Measurements from ENCODE around the gene ZSCAN10. TPM values are rescaled to one million over a fixed set of nuclear protein-coding genes. Genes with fewer than 3 reads are reported as not detected.

ZSCAN10 gene
- total and polyA plus RNA-seq, 9 of the 15 experiments (the other 6 are each of a cell fraction or from before 2014, with no cell fraction given), result 0.22 TPM; not detected in 8

DNA sequence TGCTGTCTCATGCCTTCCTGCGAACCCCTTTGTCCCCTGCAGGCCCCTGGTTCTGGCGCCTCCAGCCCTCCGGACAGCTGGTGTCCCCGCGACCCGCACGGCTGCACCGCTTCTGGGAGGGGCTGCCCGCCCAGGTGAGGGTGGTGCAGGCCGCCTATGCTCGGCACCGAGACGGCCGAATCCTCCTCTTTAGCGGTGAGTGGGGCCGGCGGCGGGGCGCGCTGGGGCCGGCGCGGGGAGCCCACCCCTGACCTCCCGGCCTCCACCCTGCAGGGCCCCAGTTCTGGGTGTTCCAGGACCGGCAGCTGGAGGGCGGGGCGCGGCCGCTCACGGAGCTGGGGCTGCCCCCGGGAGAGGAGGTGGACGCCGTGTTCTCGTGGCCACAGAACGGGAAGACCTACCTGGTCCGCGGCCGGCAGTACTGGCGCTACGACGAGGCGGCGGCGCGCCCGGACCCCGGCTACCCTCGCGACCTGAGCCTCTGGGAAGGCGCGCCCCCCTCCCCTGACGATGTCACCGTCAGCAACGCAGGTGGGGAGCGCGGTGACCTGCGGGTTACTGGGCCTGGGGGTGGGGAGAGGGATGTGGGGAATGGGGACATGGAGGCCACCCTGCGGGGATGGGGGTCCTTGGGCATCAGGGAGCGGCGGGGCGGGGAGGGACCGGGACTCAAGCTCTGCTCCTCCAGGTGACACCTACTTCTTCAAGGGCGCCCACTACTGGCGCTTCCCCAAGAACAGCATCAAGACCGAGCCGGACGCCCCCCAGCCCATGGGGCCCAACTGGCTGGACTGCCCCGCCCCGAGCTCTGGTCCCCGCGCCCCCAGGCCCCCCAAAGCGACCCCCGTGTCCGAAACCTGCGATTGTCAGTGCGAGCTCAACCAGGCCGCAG, 40.7 kb downstream of the ZSCAN10 start (continued):
- TF ChIP-seq HOMEZ (CRISPR knock-in tag; IDR thresholded peaks at IDR 0.05) (no peak), TGIF2 (CRISPR knock-in tag; IDR thresholded peaks at IDR 0.05) (no peak), NUFIP1 (IDR thresholded peaks at IDR 0.05; ENCODE audit: partially characterized antibody) (no peak), POU5F1 (IDR thresholded peaks at IDR 0.05; ENCODE audit: borderline replicate concordance, low read depth, low read length, partially characterized antibody) (no peak), CTCF (IDR thresholded peaks at IDR 0.05 in 2 of 3, conservative IDR thresholded peaks at IDR 0.05 in 1 of 3; ENCODE audit: insufficient read depth in 2 of 3, low read depth in 1 of 3, low read length in 3 of 3) (peak in 2 of 3 experiments; percentile 26 to 41; a peak in 2 of 6 replicates), POLR2A (conservative IDR thresholded peaks at IDR 0.05) (no peak), POLR2H (tag; IDR thresholded peaks at IDR 0.05; ENCODE audit: low read depth) (no peak), ZNF76 (CRISPR knock-in tag; IDR thresholded peaks at IDR 0.05; ENCODE audit: borderline replicate concordance) (no peak), RB1 (IDR thresholded peaks at IDR 0.05; ENCODE audit: low read depth) (0 out of 2 replicates have a peak, but pooled peaks have one; percentile 16), UBTF (IDR thresholded peaks at IDR 0.05; ENCODE audit: borderline replicate concordance in 1 of 2, low read depth in 2 of 2, low read length in 2 of 2) (no peak), STAT5B (CRISPR knock-in tag; IDR thresholded peaks at IDR 0.05) (no peak)
- TF ChIP-seq, protein P1, sequence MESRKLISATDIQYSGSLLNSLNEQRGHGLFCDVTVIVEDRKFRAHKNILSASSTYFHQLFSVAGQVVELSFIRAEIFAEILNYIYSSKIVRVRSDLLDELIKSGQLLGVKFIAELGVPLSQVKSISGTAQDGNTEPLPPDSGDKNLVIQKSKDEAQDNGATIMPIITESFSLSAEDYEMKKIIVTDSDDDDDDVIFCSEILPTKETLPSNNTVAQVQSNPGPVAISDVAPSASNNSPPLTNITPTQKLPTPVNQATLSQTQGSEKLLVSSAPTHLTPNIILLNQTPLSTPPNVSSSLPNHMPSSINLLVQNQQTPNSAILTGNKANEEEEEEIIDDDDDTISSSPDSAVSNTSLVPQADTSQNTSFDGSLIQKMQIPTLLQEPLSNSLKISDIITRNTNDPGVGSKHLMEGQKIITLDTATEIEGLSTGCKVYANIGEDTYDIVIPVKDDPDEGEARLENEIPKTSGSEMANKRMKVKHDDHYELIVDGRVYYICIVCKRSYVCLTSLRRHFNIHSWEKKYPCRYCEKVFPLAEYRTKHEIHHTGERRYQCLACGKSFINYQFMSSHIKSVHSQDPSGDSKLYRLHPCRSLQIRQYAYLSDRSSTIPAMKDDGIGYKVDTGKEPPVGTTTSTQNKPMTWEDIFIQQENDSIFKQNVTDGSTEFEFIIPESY (CRISPR knock-in tag; IDR thresholded peaks at IDR 0.05), result peak; percentile 55; the same call in 1 of the 2 replicates
- TF ChIP-seq, protein P2, sequence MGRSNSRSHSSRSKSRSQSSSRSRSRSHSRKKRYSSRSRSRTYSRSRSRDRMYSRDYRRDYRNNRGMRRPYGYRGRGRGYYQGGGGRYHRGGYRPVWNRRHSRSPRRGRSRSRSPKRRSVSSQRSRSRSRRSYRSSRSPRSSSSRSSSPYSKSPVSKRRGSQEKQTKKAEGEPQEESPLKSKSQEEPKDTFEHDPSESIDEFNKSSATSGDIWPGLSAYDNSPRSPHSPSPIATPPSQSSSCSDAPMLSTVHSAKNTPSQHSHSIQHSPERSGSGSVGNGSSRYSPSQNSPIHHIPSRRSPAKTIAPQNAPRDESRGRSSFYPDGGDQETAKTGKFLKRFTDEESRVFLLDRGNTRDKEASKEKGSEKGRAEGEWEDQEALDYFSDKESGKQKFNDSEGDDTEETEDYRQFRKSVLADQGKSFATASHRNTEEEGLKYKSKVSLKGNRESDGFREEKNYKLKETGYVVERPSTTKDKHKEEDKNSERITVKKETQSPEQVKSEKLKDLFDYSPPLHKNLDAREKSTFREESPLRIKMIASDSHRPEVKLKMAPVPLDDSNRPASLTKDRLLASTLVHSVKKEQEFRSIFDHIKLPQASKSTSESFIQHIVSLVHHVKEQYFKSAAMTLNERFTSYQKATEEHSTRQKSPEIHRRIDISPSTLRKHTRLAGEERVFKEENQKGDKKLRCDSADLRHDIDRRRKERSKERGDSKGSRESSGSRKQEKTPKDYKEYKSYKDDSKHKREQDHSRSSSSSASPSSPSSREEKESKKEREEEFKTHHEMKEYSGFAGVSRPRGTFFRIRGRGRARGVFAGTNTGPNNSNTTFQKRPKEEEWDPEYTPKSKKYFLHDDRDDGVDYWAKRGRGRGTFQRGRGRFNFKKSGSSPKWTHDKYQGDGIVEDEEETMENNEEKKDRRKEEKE (IDR thresholded peaks at IDR 0.05; ENCODE audit: borderline replicate concordance in 1 of 2, control insufficient read depth in 1 of 2, low read depth in 2 of 2, low read length in 1 of 2), result no peak
- TF ChIP-seq, protein P3, sequence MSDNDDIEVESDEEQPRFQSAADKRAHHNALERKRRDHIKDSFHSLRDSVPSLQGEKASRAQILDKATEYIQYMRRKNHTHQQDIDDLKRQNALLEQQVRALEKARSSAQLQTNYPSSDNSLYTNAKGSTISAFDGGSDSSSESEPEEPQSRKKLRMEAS (CRISPR knock-in tag; IDR thresholded peaks at IDR 0.05), result no peak
